Breast epithelium (tissue), 3 donors: ENCODE measurements around the gene ADGRL3.

Experiments
- POLR2A ChIP-seq: fragments of 450-650 bp; IDR thresholded peaks from one replicate; pipeline ENCODE4 v1.6.1; 2016; ENCODE audit warnings: antibody characterized with exemption, mild to moderate bottlenecking, moderate library complexity
- POLR2AphosphoS5 ChIP-seq, 3 donors: sonication (generic); formaldehyde crosslinking; IDR thresholded peaks; one replicate each; pipeline ENCODE4 v1.6.1; 2017; ENCODE audit warnings: antibody characterized with exemption in 3 of 3
- TF ChIP-seq, protein P1 (sequence below), 3 donors: fragments of 450-650 bp; IDR thresholded peaks; one replicate each; pipeline ENCODE4 v1.5.1; 2016 to 2017; ENCODE audit warnings: antibody characterized with exemption in 3 of 3, mild to moderate bottlenecking in 3 of 3, moderate library complexity in 3 of 3

DNA sequence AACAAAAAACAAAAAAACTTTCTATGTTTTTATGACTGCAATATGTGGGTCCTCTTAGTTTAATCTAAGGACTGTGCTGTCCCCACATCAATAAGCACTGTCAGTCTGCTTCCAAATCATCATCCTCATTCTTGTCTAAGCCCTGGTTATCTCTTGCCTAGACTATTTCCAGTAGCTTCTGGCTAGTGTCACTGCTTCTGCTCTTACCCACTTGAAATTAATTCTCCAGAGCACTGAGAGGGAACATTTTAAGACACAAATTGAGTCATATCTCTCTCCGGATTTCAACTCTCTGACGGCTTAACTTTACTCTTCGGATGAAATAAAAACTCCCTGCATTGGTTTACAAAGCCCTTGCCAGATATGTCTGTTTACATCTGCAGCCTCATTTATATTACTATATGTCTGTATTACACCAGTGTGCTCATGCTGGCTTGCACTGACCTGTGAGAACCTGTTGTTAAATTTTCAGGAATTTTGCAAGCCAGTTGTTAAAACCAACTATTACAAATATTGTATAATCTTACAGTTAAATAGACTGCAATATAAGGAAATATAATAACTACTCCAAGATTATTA lies 345.9 kb downstream of the ADGRL3 start:
- TF ChIP-seq POLR2AphosphoS5 (IDR thresholded peaks at IDR 0.05) (no peak), POLR2A (no peak)
- TF ChIP-seq, protein P1, sequence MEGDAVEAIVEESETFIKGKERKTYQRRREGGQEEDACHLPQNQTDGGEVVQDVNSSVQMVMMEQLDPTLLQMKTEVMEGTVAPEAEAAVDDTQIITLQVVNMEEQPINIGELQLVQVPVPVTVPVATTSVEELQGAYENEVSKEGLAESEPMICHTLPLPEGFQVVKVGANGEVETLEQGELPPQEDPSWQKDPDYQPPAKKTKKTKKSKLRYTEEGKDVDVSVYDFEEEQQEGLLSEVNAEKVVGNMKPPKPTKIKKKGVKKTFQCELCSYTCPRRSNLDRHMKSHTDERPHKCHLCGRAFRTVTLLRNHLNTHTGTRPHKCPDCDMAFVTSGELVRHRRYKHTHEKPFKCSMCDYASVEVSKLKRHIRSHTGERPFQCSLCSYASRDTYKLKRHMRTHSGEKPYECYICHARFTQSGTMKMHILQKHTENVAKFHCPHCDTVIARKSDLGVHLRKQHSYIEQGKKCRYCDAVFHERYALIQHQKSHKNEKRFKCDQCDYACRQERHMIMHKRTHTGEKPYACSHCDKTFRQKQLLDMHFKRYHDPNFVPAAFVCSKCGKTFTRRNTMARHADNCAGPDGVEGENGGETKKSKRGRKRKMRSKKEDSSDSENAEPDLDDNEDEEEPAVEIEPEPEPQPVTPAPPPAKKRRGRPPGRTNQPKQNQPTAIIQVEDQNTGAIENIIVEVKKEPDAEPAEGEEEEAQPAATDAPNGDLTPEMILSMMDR (IDR thresholded peaks at IDR 0.05), result no peak
